ENCODE data around the gene KHDC3L. TPM values are rescaled to one million over a fixed set of nuclear protein-coding genes. Genes with fewer than 3 reads are reported as not detected.

KHDC3L gene
- total RNA-seq, 1 experiment from 2014 or later, result not detected

GRCh38 chr6:73393278-73393677 is 30.8 kb downstream of the KHDC3L start:
- CTCF ChIA-PET, result interaction anchor here (0.7 to 0.9 kb wide), 3 partner anchors 50 to 263 kb away, joined by 3 to 5 read pairs (median 5); no protein-coding TSS in a partner anchor
- H3K27ac Mint-ChIP-seq (ENCODE audit: low read depth, unreplicated experiment), result no peak overlapping the region
- H3K36me3 Mint-ChIP-seq (ENCODE audit: insufficient read depth, unreplicated experiment), result no peaks in the 10 kb centered on the region
- no peak for DNase-seq (ENCODE audit: unreplicated experiment)
- H3K4me3 Mint-ChIP-seq (ENCODE audit: unreplicated experiment), result no peak overlapping the region
- intact Hi-C loops (cut with micrococcal nuclease), result no loop called here
- BruUV-seq (replicated peaks), result no TSS peak
- no peaks in the 10 kb centered on the region for H3K27me3 Mint-ChIP-seq (ENCODE audit: insufficient read depth, unreplicated experiment)
- no peak for TF ChIP-seq CTCF (IDR thresholded peaks at IDR 0.05; ENCODE audit: unreplicated experiment)
- H3K9me3 Mint-ChIP-seq (ENCODE audit: unreplicated experiment), result no peaks in the 10 kb centered on the region
- H3K4me1 Mint-ChIP-seq (ENCODE audit: insufficient read depth, unreplicated experiment), result no peaks in the 10 kb centered on the region
- POLR2A ChIA-PET, result no interaction called here

- ChIA-PET POLR2A (no interaction called here), CTCF (no interaction called here)
- H3K36me3 Mint-ChIP-seq (ENCODE audit: insufficient read depth, unreplicated experiment), result no peaks in the 10 kb centered on the region
- no peak within 1 kb of the TSS for H3K4me3 Mint-ChIP-seq (ENCODE audit: unreplicated experiment)
- DNase-seq (ENCODE audit: unreplicated experiment), result no peak
- no peaks in the 10 kb centered on the region for H3K27me3 Mint-ChIP-seq (ENCODE audit: insufficient read depth, unreplicated experiment)
- H3K4me1 Mint-ChIP-seq (ENCODE audit: insufficient read depth, unreplicated experiment), result no peaks in the 10 kb centered on the region
- H3K9me3 Mint-ChIP-seq (ENCODE audit: unreplicated experiment), result no peaks in the 10 kb centered on the region
- H3K27ac Mint-ChIP-seq (ENCODE audit: low read depth, unreplicated experiment), result no peak within 1 kb of the TSS
- no peak for TF ChIP-seq CTCF (IDR thresholded peaks at IDR 0.05; ENCODE audit: unreplicated experiment)
- intact Hi-C loops (cut with micrococcal nuclease), result no loop called here
- BruUV-seq (replicated peaks), result no TSS peak
These were observed 32.3 kb downstream of the KHDC3L start, which contains the start of gene DDX43 for GRCh38 chr6:73394577-73395354. DDX43 (plus strand) TSS chr6:73394828; CDS start chr6:73394906, 78 bp downstream.

GRCh38 chr6:73395875-73396274 is 33.4 kb downstream of the KHDC3L start:
- no peak for TF ChIP-seq CTCF (IDR thresholded peaks at IDR 0.05; ENCODE audit: unreplicated experiment)
- Mint-ChIP-seq H3K4me3 (ENCODE audit: unreplicated experiment) (no peak overlapping the region), H3K9me3 (ENCODE audit: unreplicated experiment) (no peaks in the 10 kb centered on the region), H3K36me3 (ENCODE audit: insufficient read depth, unreplicated experiment) (no peaks in the 10 kb centered on the region), H3K4me1 (ENCODE audit: insufficient read depth, unreplicated experiment) (no peaks in the 10 kb centered on the region), H3K27ac (ENCODE audit: low read depth, unreplicated experiment) (no peak overlapping the region), H3K27me3 (ENCODE audit: insufficient read depth, unreplicated experiment) (no peaks in the 10 kb centered on the region)
- no TSS peak for BruUV-seq (replicated peaks)
- CTCF ChIA-PET, result interaction anchor here (0.8 kb wide), 1 partner anchor 816 kb away, joined by 3 read pairs; no protein-coding TSS in a partner anchor
- intact Hi-C loops (cut with micrococcal nuclease), result no loop called here
- DNase-seq (ENCODE audit: unreplicated experiment), result no peak
- POLR2A ChIA-PET, result no interaction called here

- no peaks in the 10 kb centered on the region for H3K27me3 Mint-ChIP-seq (ENCODE audit: insufficient read depth, unreplicated experiment)
- DNase-seq (ENCODE audit: unreplicated experiment), result no peak
- H3K4me3 Mint-ChIP-seq (ENCODE audit: unreplicated experiment), result no peak overlapping the region
- no peak for TF ChIP-seq CTCF (IDR thresholded peaks at IDR 0.05; ENCODE audit: unreplicated experiment)
- CTCF ChIA-PET, result interaction anchor here (3.8 kb wide), 1 partner anchor 11 kb away, joined by 19 read pairs; no protein-coding TSS in a partner anchor
- intact Hi-C loops (cut with micrococcal nuclease), result no loop called here
- no peaks in the 10 kb centered on the region for H3K36me3 Mint-ChIP-seq (ENCODE audit: insufficient read depth, unreplicated experiment)
- H3K27ac Mint-ChIP-seq (ENCODE audit: low read depth, unreplicated experiment), result no peak overlapping the region
- BruUV-seq (replicated peaks), result no TSS peak
- H3K9me3 Mint-ChIP-seq (ENCODE audit: unreplicated experiment), result no peaks in the 10 kb centered on the region
- no peaks in the 10 kb centered on the region for H3K4me1 Mint-ChIP-seq (ENCODE audit: insufficient read depth, unreplicated experiment)
- POLR2A ChIA-PET, result no interaction called here
These were observed 38.2 kb downstream of the KHDC3L start for GRCh38 chr6:73400656-73401055.

Data from MCF 10A (cell line).